K562 (cell line): ENCODE results near the gene USH2A. TPM values are rescaled to one million over a fixed set of nuclear protein-coding genes. Genes with fewer than 3 reads are reported as not detected.

Source experiments
- ATAC-seq: fragments of 200-7000 bp; cut with Tn5 transposase; 3 replicates; pipeline ENCODE4 v1.9.1; 2020; ENCODE audit warnings: moderate library complexity
- BruUV-seq: library from RNA; stranded (reverse); fragments of 400-500 nt; replicated peaks from 2 replicates; lab custom pipeline; 2021; lab: Mats Ljungman, UMichigan
- CTCF ChIA-PET: fragments of 300-600 bp; formaldehyde crosslinking; extraction: SDS; loops from one replicate; lab custom pipeline; 2021; ENCODE audit warnings: low intra/inter-chr PET ratio; lab: Yijun Ruan, JAX
- POLR2A ChIA-PET: fragments of 300-600, 350-650 bp; sonication (Branson Sonifier 250); formaldehyde crosslinking; extraction: SDS; loops from one replicate; lab custom pipeline; 2021; ENCODE audit warnings: antibody characterized with exemption, inconsistent platforms; lab: Yijun Ruan, JAX
- DNase-seq, 4 experiments: peaks; one replicate each; pipeline versions ENCODE4 v3.0.0 to v3.0.0-alpha.2; 2011 to 2018; ENCODE audit warnings: low spot score in 3 of 4, mixed read lengths in 3 of 4; ENCODE audit errors: extremely low read depth in 1 of 4
- FAIRE-seq: peaks from 2 replicates; lab custom pipeline; 2011; peaks lifted over from hg19 to GRCh38; lab: Jason Lieb, UNC
- H2AFZ ChIP-seq: 2 replicates; pipeline ENCODE4 v1.6.0; 2011; ENCODE audit warnings: low read depth, low read length, control low read depth, inconsistent platforms
- H3K27ac ChIP-seq: fragments of 200-600 bp; 3 replicates; pipeline ENCODE4 v1.8.0; 2011; ENCODE audit warnings: low read depth, mild to moderate bottlenecking, control low read depth, inconsistent platforms, low read length, moderate library complexity, mixed read lengths; ENCODE audit errors: extremely low read depth
- H3K27me3 ChIP-seq, 2 experiments: fragments of 300-600 bp in 1 of 2; 2 replicates in 1 of 2; 3 replicates in 1 of 2; pipeline versions ENCODE4 v1.6.0 to v1.8.0; 2011; ENCODE audit warnings: inconsistent platforms in 2 of 2, low read length in 2 of 2, mild to moderate bottlenecking in 1 of 2, mixed read lengths in 1 of 2, moderate library complexity in 1 of 2; ENCODE audit not compliant: control insufficient read depth in 2 of 2, insufficient read depth in 2 of 2
- H3K36me3 ChIP-seq: fragments of 300-600 bp; 3 replicates; pipeline ENCODE4 v1.8.0; 2011; ENCODE audit warnings: mild to moderate bottlenecking, low read length, inconsistent platforms; ENCODE audit not compliant: control insufficient read depth, insufficient read depth
- H3K4me1 ChIP-seq, 2 experiments: fragments of 200-600 bp in 1 of 2; replicated peaks in 1 of 2; 2 replicates in 1 of 2; 3 replicates in 1 of 2; pipeline versions ENCODE4 v1.5.1 to v1.8.0; 2011; ENCODE audit warnings: inconsistent platforms in 2 of 2, low read length in 2 of 2, mild to moderate bottlenecking in 1 of 2, mixed read lengths in 1 of 2, moderate library complexity in 1 of 2; ENCODE audit not compliant: control insufficient read depth in 2 of 2, insufficient read depth in 2 of 2
- H3K4me2 ChIP-seq: 2 replicates; pipeline ENCODE4 v1.6.1; 2011; ENCODE audit warnings: low read length, control low read depth, inconsistent platforms, mixed read lengths; ENCODE audit not compliant: insufficient read depth
- H3K4me3 ChIP-seq: fragments of 200-600 bp; sonication (generic), shearing (Covaris generic); 2 replicates; pipeline ENCODE4 v1.5.1; 2016; ENCODE audit warnings: control low read depth, inconsistent platforms
- H3K79me2 ChIP-seq: fragments of 200-600 bp; 3 replicates; pipeline ENCODE4 v1.8.0; 2011; ENCODE audit warnings: low read length, inconsistent platforms; ENCODE audit not compliant: control insufficient read depth, insufficient read depth
- H3K9ac ChIP-seq, 2 experiments: 2 replicates each; pipeline versions ENCODE4 v1.6.0 to v1.6.1; 2011; ENCODE audit warnings: low read depth in 2 of 2, low read length in 2 of 2, control low read depth in 1 of 2, inconsistent platforms in 1 of 2, mild to moderate bottlenecking in 1 of 2, mixed read lengths in 1 of 2; ENCODE audit not compliant: insufficient read depth in 1 of 2
- H3K9me1 ChIP-seq: one replicate; pipeline ENCODE4 v1.6.0; 2011; ENCODE audit warnings: inconsistent platforms, mild to moderate bottlenecking, low read length, moderate library complexity; ENCODE audit not compliant: control insufficient read depth, insufficient read depth
- H3K9me3 ChIP-seq: replicated peaks from 2 replicates; pipeline ENCODE4 v1.5.1; 2011; ENCODE audit warnings: low read depth, low read length, inconsistent platforms; ENCODE audit not compliant: control insufficient read depth, insufficient read depth
- H4K20me1 ChIP-seq: replicated peaks from 2 replicates; pipeline ENCODE4 v1.6.1; 2011; ENCODE audit warnings: low read length, inconsistent platforms, mixed read lengths; ENCODE audit not compliant: control insufficient read depth, insufficient read depth
- CBX8 ChIP-seq: fragments of 200-600 bp; sonication (generic); IDR thresholded peaks from 2 replicates; pipeline ENCODE4 v1.6.1; 2012; ENCODE audit warnings: borderline replicate concordance, mixed run types, low read depth, mild to moderate bottlenecking, moderate library complexity, mixed read lengths, low read length, control low read depth, inconsistent platforms; ENCODE audit not compliant: poor library complexity, severe bottlenecking; ENCODE audit errors: extremely low read depth
- ETS2 ChIP-seq: IDR thresholded peaks from 2 replicates; pipeline ENCODE4 v1.6.1; 2016; ENCODE audit warnings: borderline replicate concordance, missing genetic modification characterization, mild to moderate bottlenecking, moderate library complexity, missing compliant biosample characterization; ENCODE audit not compliant: poor library complexity, severe bottlenecking
- HDAC6 ChIP-seq: IDR thresholded peaks from 2 replicates; pipeline ENCODE4 v1.6.1; 2012; ENCODE audit warnings: low read depth, mild to moderate bottlenecking, control low read depth, inconsistent platforms, low read length, moderate library complexity
- JUND ChIP-seq, 2 experiments: IDR thresholded peaks; 2 replicates in 1 of 2; 3 replicates in 1 of 2; pipeline ENCODE4 v1.6.1; 2011; ENCODE audit warnings: borderline replicate concordance in 2 of 2, low read depth in 2 of 2, low read length in 2 of 2, improper control_type of control experiment in 1 of 2, missing biosample characterization in 1 of 2, missing genetic modification characterization in 1 of 2, missing genetic modification reagents in 1 of 2
- MED1 ChIP-seq: sonication (generic); formaldehyde crosslinking; IDR thresholded peaks from 2 replicates; pipeline ENCODE4 v1.8.1; 2023; ENCODE audit warnings: missing genetic modification reagents, borderline replicate concordance
- NR1H2 ChIP-seq: sonication (generic); formaldehyde crosslinking; IDR thresholded peaks from 2 replicates; pipeline ENCODE4 v1.4.0; 2020; ENCODE audit warnings: mild to moderate bottlenecking, missing genetic modification reagents
- RBFOX2 ChIP-seq: fragments of 200-400 bp; formaldehyde crosslinking; IDR thresholded peaks from 2 replicates; pipeline ENCODE4 v1.6.1; 2017; ENCODE audit warnings: low read depth, mild to moderate bottlenecking, low read length, moderate library complexity
- RBM39 ChIP-seq: fragments of 200-400 bp; formaldehyde crosslinking; optimal IDR thresholded peaks from 2 replicates; pipeline ENCODE3; 2018; ENCODE audit warnings: low read depth, low read length
- RFX5 ChIP-seq: IDR thresholded peaks from 2 replicates; pipeline ENCODE4 v1.6.1; 2011; ENCODE audit warnings: low read depth, mild to moderate bottlenecking, improper control_type of control experiment, low read length
- SRSF7 ChIP-seq: fragments of 200-400 bp; formaldehyde crosslinking; optimal IDR thresholded peaks from 2 replicates; pipeline ENCODE3; 2017; ENCODE audit warnings: mild to moderate bottlenecking, low read depth, low read length
- TARDBP ChIP-seq: fragments of 450-650 bp; IDR thresholded peaks from 2 replicates; pipeline ENCODE4 v1.6.1; 2016
- ZNF212 ChIP-seq: fragments of 450-650 bp; formaldehyde crosslinking; IDR thresholded peaks from 2 replicates; pipeline ENCODE4 v1.4.0; 2020; ENCODE audit warnings: mild to moderate bottlenecking
- ZNF79 ChIP-seq: fragments of 250-450 bp; sonication (Bioruptor Pico); IDR thresholded peaks from 2 replicates; pipeline ENCODE4 v1.4.0; 2020; ENCODE audit warnings: low read depth, mild to moderate bottlenecking, moderate library complexity
- in situ Hi-C: fragments of 300-500 bp; cut with MboI; formaldehyde crosslinking; loops from 4 replicates; pipeline ENCODE4 v1.15.0; 2018; ENCODE audit warnings: inconsistent platforms, mixed read lengths
- intact Hi-C: fragments of 100-400 bp; cut with micrococcal nuclease; formaldehyde crosslinking; loops from 2 replicates; pipeline ENCODE4 v1.14.2; 2022
- polyA plus RNA-seq, 8 experiments: library from polyadenylated mRNA; depleted of rRNA in 4 of 8; stranded (reverse) in 5 of 8; unstranded in 3 of 8; fragments of >200 nt; fragmentation: Nextera tagmentation in 2 of 8; fragmentation: Illumina TruSeq in 1 of 8; extraction: Ambion mirVana in 2 of 8; extraction: Trizol in 1 of 8; gene quantifications; 2 replicates each; pipeline versions ENCODE4 v1.2.1 to v1.2.3, GENCODE V29; 2011 to 2014; ENCODE audit warnings: inconsistent platforms in 1 of 8, missing spikeins in 1 of 8
- total RNA-seq, 7 experiments: library from RNA; depleted of rRNA in 6 of 7; stranded (reverse); fragments of >200 nt in 6 of 7; fragmentation: Illumina TruSeq in 2 of 7; extraction: Trizol in 2 of 7; gene quantifications; 2 replicates each; pipeline versions ENCODE4 v1.2.1 to v1.2.3, GENCODE V29; 2011 to 2021; ENCODE audit warnings: low replicate concordance in 1 of 7

Gene USH2A
- total and polyA plus RNA-seq, 9 of the 15 experiments (the other 6 are each of a cell fraction or from before 2014, with no cell fraction given): under 0.01 TPM; not detected in 7

DNA sequence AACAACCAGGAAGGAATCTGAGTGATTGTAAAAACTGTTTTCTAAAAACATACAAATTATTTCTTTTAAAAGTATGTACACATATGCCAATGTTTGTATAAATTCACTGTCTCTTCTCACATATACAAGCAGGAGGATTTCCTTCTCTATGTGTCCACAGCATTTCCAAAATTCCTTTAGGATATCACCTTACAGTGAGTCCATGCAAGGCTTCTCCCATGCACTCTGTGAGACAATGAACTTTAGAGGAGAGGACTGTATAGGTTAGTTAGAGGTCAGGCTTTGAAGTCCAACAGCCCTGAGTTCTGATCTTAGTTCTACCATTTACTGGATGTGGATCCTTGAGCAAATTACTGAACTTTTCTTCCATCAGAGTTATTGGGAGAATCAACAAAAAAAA is 34.1 kb upstream of the USH2A start:
- no peak for TF ChIP-seq ETS2 (tag)
- TF ChIP-seq MED1: no peak
- TF ChIP-seq HDAC6: no peak
- TF ChIP-seq SRSF7: no peak
- no peak for TF ChIP-seq CBX8
- TF ChIP-seq RBM39: no peak
- no peak for TF ChIP-seq ZNF212 (CRISPR knock-in tag)
- no peak for TF ChIP-seq NR1H2 (CRISPR knock-in tag)
- TF ChIP-seq RFX5: no peak
- TF ChIP-seq TARDBP: no peak
- no peak for TF ChIP-seq RBFOX2
- no peak for TF ChIP-seq JUND (IDR thresholded peaks at IDR 0.05; ENCODE audit: borderline replicate concordance, low read depth, low read length)
- TF ChIP-seq JUND (tag; IDR thresholded peaks at IDR 0.05; ENCODE audit: borderline replicate concordance, low read depth, low read length): no peak
- no peak for TF ChIP-seq ZNF79 (CRISPR knock-in tag)
- POLR2A ChIA-PET: no interaction called here
- DNase-seq: no peak
- in situ Hi-C loops (no loop called here), intact Hi-C loops (no loop called here)
- Histone ChIP-seq H3K27me3 (no peaks in the 10 kb centered on the region), H3K27ac (no peak overlapping the region), H3K9ac (no peak overlapping the region), H3K4me1 (no peaks in the 10 kb centered on the region), H3K79me2 (no peaks in the 10 kb centered on the region), H3K9me1 (no peaks in the 10 kb centered on the region), H2AFZ (no peak overlapping the region), H4K20me1 (no peaks in the 10 kb centered on the region), H3K4me2 (no peak overlapping the region), H3K9me3 (no peaks in the 10 kb centered on the region; the same call in 1 of the 2 replicates), H3K4me3 (no peak overlapping the region), H3K36me3 (no peaks in the 10 kb centered on the region)
- FAIRE-seq: no peak
- no TSS peak for BruUV-seq
- CTCF ChIA-PET: no interaction called here
- no peak for ATAC-seq
